Testis (tissue), 2 donors: ENCODE results near the gene ADGRG3.

Source experiments
- CTCF ChIP-seq, 3 experiments: fragments of 450-650 bp in 2 of 3; fragments of 200-600 bp in 1 of 3; sonication (generic) in 1 of 3; IDR thresholded peaks; one replicate each; pipeline ENCODE4 v1.5.1; 2016 to 2019; ENCODE audit warnings: antibody characterized with exemption in 3 of 3, mild to moderate bottlenecking in 2 of 3, moderate library complexity in 1 of 3
- POLR2A ChIP-seq: fragments of 450-650 bp; IDR thresholded peaks from one replicate; pipeline ENCODE4 v1.6.1; 2017; ENCODE audit warnings: antibody characterized with exemption, mild to moderate bottlenecking, moderate library complexity

- TF ChIP-seq CTCF (IDR thresholded peaks at IDR 0.05) (no peak), POLR2A (no peak)
Measured at GRCh38 chr16:57620335-57621231, 47.5 kb upstream of the ADGRG3 start.
